Sigmoid colon (tissue), 7 donors: Measurements from ENCODE around the gene SRC. TPM values are rescaled to one million over a fixed set of nuclear protein-coding genes. Genes with fewer than 3 reads are reported as not detected.

Experiments used
- DNase-seq: peaks from one replicate; pipeline ENCODE4 v3.0.0-alpha.2; 2019
- H3K27ac ChIP-seq, 4 donors: fragments of 200-600 bp; sonication (generic); one replicate each; pipeline ENCODE4 v1.5.1; 2016 to 2019; ENCODE audit warnings: mild to moderate bottlenecking in 1 of 4
- H3K27me3 ChIP-seq, 3 donors: fragments of 200-600 bp; sonication (generic); one replicate each; pipeline ENCODE4 v1.5.1; 2019; ENCODE audit warnings: mild to moderate bottlenecking in 1 of 3
- H3K36me3 ChIP-seq, 4 donors: fragments of 200-600 bp; sonication (generic); one replicate each; pipeline ENCODE4 v1.5.1; 2016 to 2019
- H3K4me1 ChIP-seq, 4 donors: fragments of 200-600 bp; sonication (generic); one replicate each; pipeline ENCODE4 v1.5.1; 2017 to 2019
- H3K4me3 ChIP-seq, 4 donors: fragments of 200-600 bp; sonication (generic); one replicate each; pipeline ENCODE4 v1.5.1; 2017 to 2019; ENCODE audit warnings: mild to moderate bottlenecking in 2 of 4, moderate library complexity in 1 of 4
- H3K9me3 ChIP-seq, 4 donors: fragments of 200-600 bp in 3 of 4; sonication (generic) in 3 of 4; one replicate each; pipeline versions ENCODE4 v1.5.1 to v1.6.1; 2013 to 2019
- CTCF ChIP-seq, 4 experiments: fragments of 450-650 bp in 3 of 4; fragments of 200-600 bp in 1 of 4; IDR thresholded peaks; one replicate each; pipeline ENCODE4 v1.5.1; 2016 to 2019; ENCODE audit warnings: antibody characterized with exemption in 4 of 4, mild to moderate bottlenecking in 3 of 4, moderate library complexity in 2 of 4
- EP300 ChIP-seq, 4 donors: sonication (generic); formaldehyde crosslinking; IDR thresholded peaks; one replicate each; pipeline ENCODE4 v1.6.1; 2017; ENCODE audit warnings: antibody characterized with exemption in 4 of 4
- POLR2A ChIP-seq, 2 donors: fragments of 450-650 bp; IDR thresholded peaks; one replicate each; pipeline ENCODE4 v1.6.1; 2016; ENCODE audit warnings: antibody characterized with exemption in 2 of 2, mild to moderate bottlenecking in 2 of 2, moderate library complexity in 2 of 2
- POLR2AphosphoS5 ChIP-seq, 4 donors: sonication (generic); formaldehyde crosslinking; IDR thresholded peaks; one replicate each; pipeline ENCODE4 v1.6.1; 2017; ENCODE audit warnings: antibody characterized with exemption in 4 of 4
- WGBS, 2 donors: extraction: QIAGEN DNeasy Blood & Tissue Kit; methylation state at CpG; one replicate each; pipeline ENCODE4 v1.1.7; 2013; 5-methylcytosine and 5-hydroxymethylcytosine counted together
- intact Hi-C: fragments of 100-400 bp; cut with DNase I; formaldehyde crosslinking; loops from one replicate; pipeline ENCODE4 v1.15.1; 2023
- polyA plus RNA-seq, 3 donors: library from polyadenylated mRNA; stranded (reverse); fragments of 200-250 nt; gene quantifications; one replicate each; pipeline ENCODE4 v1.2.3, GENCODE V29; 2013
- total RNA-seq, 4 donors: library from RNA; depleted of rRNA; stranded (reverse); fragments of >200 nt; gene quantifications; one replicate each; pipeline ENCODE4 v1.1.0, GENCODE V29; 2016
- donor health status: healthy with polysubstance abuse.
- donor health status: Bipolar disorder and iron deficiency.
- donor health status: healthy.

Gene SRC
- total and polyA plus RNA-seq, 7 donors, result 28.1 to 91.8 (median 52.3) TPM

GRCh38 chr20:37426978-37427377, 81.0 kb downstream of the SRC start:
- Histone ChIP-seq H3K27me3 (no peaks in the 10 kb centered on the region), H3K9me3 (no peaks in the 10 kb centered on the region), H3K36me3 (no peaks in the 10 kb centered on the region), H3K4me3 (no peak overlapping the region), H3K27ac (no peak overlapping the region), H3K4me1 (no peaks in the 10 kb centered on the region)
- 69 to 80% methylated on average over 3 of the region's 3 CpGs for WGBS, 2 donors
- intact Hi-C loops, result no loop called here
- TF ChIP-seq EP300 (IDR thresholded peaks at IDR 0.05) (no peak), POLR2AphosphoS5 (IDR thresholded peaks at IDR 0.05) (no peak), POLR2A (IDR thresholded peaks at IDR 0.05) (no peak), CTCF (IDR thresholded peaks at IDR 0.05) (no peak)
- no peak for DNase-seq

- no peak for DNase-seq
- Histone ChIP-seq H3K27ac (no peak overlapping the region), H3K36me3 (no peaks in the 10 kb centered on the region), H3K4me3 (no peak overlapping the region), H3K27me3 (no peaks in the 10 kb centered on the region), H3K4me1 (no peaks in the 10 kb centered on the region), H3K9me3 (no peaks in the 10 kb centered on the region)
- intact Hi-C loops, result no loop called here
- no peak for TF ChIP-seq CTCF (IDR thresholded peaks at IDR 0.05)
- no peak for TF ChIP-seq POLR2A (IDR thresholded peaks at IDR 0.05)
- no peak for TF ChIP-seq POLR2AphosphoS5 (IDR thresholded peaks at IDR 0.05)
- TF ChIP-seq EP300 (IDR thresholded peaks at IDR 0.05), result no peak
These were observed 84.1 kb downstream of the SRC start for GRCh38 chr20:37430044-37430443.

- H3K36me3 ChIP-seq, result no peaks in the 10 kb centered on the region
These were observed 85.0 kb downstream of the SRC start for GRCh38 chr20:37430778-37431460.

GRCh38 chr20:37431786-37432185, 85.8 kb downstream of the SRC start:
- Histone ChIP-seq H3K9me3 (no peaks in the 10 kb centered on the region), H3K27ac (no peak overlapping the region), H3K4me3 (no peak overlapping the region), H3K27me3 (no peaks in the 10 kb centered on the region), H3K4me1 (no peaks in the 10 kb centered on the region), H3K36me3 (no peaks in the 10 kb centered on the region)
- no peak for DNase-seq
- TF ChIP-seq POLR2AphosphoS5 (IDR thresholded peaks at IDR 0.05) (no peak), EP300 (IDR thresholded peaks at IDR 0.05) (no peak), CTCF (IDR thresholded peaks at IDR 0.05) (no peak), POLR2A (IDR thresholded peaks at IDR 0.05) (no peak)
- WGBS, 2 donors, result 91 to 92% methylated on average over 12 of the region's 12 CpGs
- intact Hi-C loops, result no loop called here

More at GRCh38 chr20:37430778-37431460, 85.0 kb downstream of the SRC start:
- TF ChIP-seq POLR2A (IDR thresholded peaks at IDR 0.05) (no peak), POLR2AphosphoS5 (IDR thresholded peaks at IDR 0.05) (no peak), CTCF (IDR thresholded peaks at IDR 0.05) (no peak), EP300 (IDR thresholded peaks at IDR 0.05) (no peak)
- H3K4me1 ChIP-seq, result no peaks in the 10 kb centered on the region
- 73 to 78% methylated on average over 7 of the region's 7 CpGs for WGBS, 2 donors
- H3K27me3 ChIP-seq, result no peaks in the 10 kb centered on the region
- no peak overlapping the region for H3K4me3 ChIP-seq
- no peak for DNase-seq
- H3K27ac ChIP-seq, result no peak overlapping the region
- no peaks in the 10 kb centered on the region for H3K9me3 ChIP-seq
- intact Hi-C loops, result no loop called here

GRCh38 chr20:37432606-37433005, 86.7 kb downstream of the SRC start:
- Histone ChIP-seq H3K9me3 (no peaks in the 10 kb centered on the region), H3K36me3 (no peaks in the 10 kb centered on the region), H3K4me3 (no peak overlapping the region), H3K27me3 (no peaks in the 10 kb centered on the region), H3K4me1 (no peaks in the 10 kb centered on the region), H3K27ac (no peak overlapping the region)
- intact Hi-C loops, result no loop called here
- no peak for DNase-seq
- WGBS, 2 donors, result 49 to 64% methylated on average over 1 of the region's 1 CpG
- TF ChIP-seq POLR2A (IDR thresholded peaks at IDR 0.05) (no peak), CTCF (IDR thresholded peaks at IDR 0.05) (no peak), POLR2AphosphoS5 (IDR thresholded peaks at IDR 0.05) (no peak), EP300 (IDR thresholded peaks at IDR 0.05) (no peak)
